ENCODE measurements around the gene NBPF6. TPM values are rescaled to one million over a fixed set of nuclear protein-coding genes. Genes with fewer than 3 reads are reported as not detected.

NBPF6 gene
- total RNA-seq, 4 donors from 2014 or later, result 0.76 to 3.7 (median 3.5) TPM

- H3K4me1 ChIP-seq, result peaks cover 0 to 3% (median 0%) of the 10 kb centered on the region in 4 donors
- no peaks in the 10 kb centered on the region for H3K9me3 ChIP-seq
- no peak for DNase-seq
- H3K27ac ChIP-seq, result no peak overlapping the region
- H3K36me3 ChIP-seq, result no peaks in the 10 kb centered on the region
- no peak overlapping the region for H3K4me3 ChIP-seq
- no peaks in the 10 kb centered on the region for H3K27me3 ChIP-seq
- TF ChIP-seq CTCF (IDR thresholded peaks at IDR 0.05) (no peak), POLR2A (IDR thresholded peaks at IDR 0.05) (no peak)
Measured at GRCh38 chr1:108502624-108503023, 52.5 kb downstream of the NBPF6 start.

- TF ChIP-seq CTCF (IDR thresholded peaks at IDR 0.05), result no peak
- TF ChIP-seq POLR2A (IDR thresholded peaks at IDR 0.05), result no peak
- no peaks in the 10 kb centered on the region for H3K36me3 ChIP-seq
- no peaks in the 10 kb centered on the region for H3K9me3 ChIP-seq
- peaks cover 0 to 3% (median 0%) of the 10 kb centered on the region in 4 donors for H3K4me1 ChIP-seq
- no peak overlapping the region for H3K4me3 ChIP-seq
- DNase-seq, result no peak
- no peaks in the 10 kb centered on the region for H3K27me3 ChIP-seq
- H3K27ac ChIP-seq, result no peak overlapping the region
Measured at GRCh38 chr1:108503062-108503733, 53.1 kb downstream of the NBPF6 start.

- no peak overlapping the region for H3K27ac ChIP-seq
- DNase-seq, result no peak
- no peaks in the 10 kb centered on the region for H3K27me3 ChIP-seq
- no peaks in the 10 kb centered on the region for H3K36me3 ChIP-seq
- no peak for TF ChIP-seq CTCF (IDR thresholded peaks at IDR 0.05)
- no peak for TF ChIP-seq POLR2A (IDR thresholded peaks at IDR 0.05)
- peaks cover 0 to 3% (median 0%) of the 10 kb centered on the region in 4 donors for H3K4me1 ChIP-seq
- H3K9me3 ChIP-seq, result no peaks in the 10 kb centered on the region
- no peak overlapping the region for H3K4me3 ChIP-seq
Measured at GRCh38 chr1:108504447-108504846, 54.3 kb downstream of the NBPF6 start.

- peaks cover 0 to 3% (median 0%) of the 10 kb centered on the region in 4 donors for H3K4me1 ChIP-seq
- H3K27me3 ChIP-seq, result no peaks in the 10 kb centered on the region
- no peak overlapping the region for H3K4me3 ChIP-seq
- TF ChIP-seq POLR2A (IDR thresholded peaks at IDR 0.05) (no peak), CTCF (IDR thresholded peaks at IDR 0.05) (no peak)
- DNase-seq, result no peak
- H3K27ac ChIP-seq, result no peak overlapping the region
- H3K36me3 ChIP-seq, result no peaks in the 10 kb centered on the region
- no peaks in the 10 kb centered on the region for H3K9me3 ChIP-seq
Measured at GRCh38 chr1:108505763-108506070, 55.6 kb downstream of the NBPF6 start.

- H3K36me3 ChIP-seq, result no peaks in the 10 kb centered on the region
- TF ChIP-seq CTCF (IDR thresholded peaks at IDR 0.05) (no peak), POLR2A (IDR thresholded peaks at IDR 0.05) (no peak)
- no peaks in the 10 kb centered on the region for H3K27me3 ChIP-seq
- H3K9me3 ChIP-seq, result no peaks in the 10 kb centered on the region
- no peak for DNase-seq
- H3K4me1 ChIP-seq, result no peaks in the 10 kb centered on the region
- H3K27ac ChIP-seq, result no peak overlapping the region
- H3K4me3 ChIP-seq, result no peak overlapping the region
Measured at GRCh38 chr1:108511764-108512163, 61.6 kb downstream of the NBPF6 start.

Data from Peyer's patch (tissue), 4 donors.